ENCODE data around the gene UCN3. TPM values are rescaled to one million over a fixed set of nuclear protein-coding genes. Genes with fewer than 3 reads are reported as not detected.

UCN3 gene
- polyA plus RNA-seq, 2 of the 4 experiments (the other 2 are of a cell fraction): not detected

- TF ChIP-seq ELK1 (IDR thresholded peaks at IDR 0.05; ENCODE audit: low read depth, low read length): no peak
Observed at GRCh38 chr10:5323446-5323845, 41.3 kb upstream of the UCN3 start (continued).

DNA sequence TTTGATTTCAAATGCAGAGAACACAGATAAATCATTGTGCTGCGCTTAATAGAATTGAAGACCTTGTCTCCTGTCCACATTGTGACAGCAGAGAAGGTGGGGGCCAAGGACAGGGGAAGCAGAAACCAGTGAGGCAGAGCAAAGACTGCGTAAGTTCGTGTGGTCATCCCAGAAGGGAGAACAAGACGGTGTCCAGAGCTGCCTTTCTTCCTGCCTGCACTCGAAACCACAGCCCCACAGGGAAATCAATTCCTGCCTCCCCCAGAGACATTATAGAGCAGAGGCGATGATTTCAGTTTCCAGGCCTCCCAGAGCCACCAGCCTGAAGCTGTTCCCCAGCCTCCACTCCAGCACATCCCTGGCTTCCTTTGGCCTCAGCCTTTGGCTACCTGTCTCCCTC is 39.7 kb upstream of the UCN3 start:
- CTCF ChIA-PET: interaction anchor here (0.5 to 1.0 kb wide), 2 partner anchors 17 to 1151 kb away, joined by 3 to 4 read pairs; no protein-coding TSS in a partner anchor
- Histone ChIP-seq H3K4me2 (no peak overlapping the region), H3K9me3 (peaks cover 13% of the 10 kb centered on the region; the same call in 2 of the 3 replicates), H3K4me1 (no peaks in the 10 kb centered on the region), H3K27ac (no peak overlapping the region; a peak in 1 of 6 replicates), H3K4me3 (no peak overlapping the region)
- TF ChIP-seq NFE2L2 (conservative IDR thresholded peaks at IDR 0.05; ENCODE audit: low read length) (no peak), NPAS2 (CRISPR knock-in tag; IDR thresholded peaks at IDR 0.05; ENCODE audit: borderline replicate concordance) (no peak), MYC (IDR thresholded peaks at IDR 0.05; ENCODE audit: borderline replicate concordance, low read length) (no peak), CTCF (IDR thresholded peaks at IDR 0.05) (no peak), FOXS1 (CRISPR knock-in tag; IDR thresholded peaks at IDR 0.05) (no peak), REST (IDR thresholded peaks at IDR 0.05) (no peak), MAFK (IDR thresholded peaks at IDR 0.05; ENCODE audit: partially characterized antibody) (no peak), HOXB5 (CRISPR knock-in tag; IDR thresholded peaks at IDR 0.05) (no peak), HOXB13 (CRISPR knock-in tag; IDR thresholded peaks at IDR 0.05; ENCODE audit: low read depth) (no peak), EHF (CRISPR knock-in tag; IDR thresholded peaks at IDR 0.05) (no peak), TP53 (CRISPR knock-in tag; IDR thresholded peaks at IDR 0.05) (no peak), HES2 (IDR thresholded peaks at IDR 0.05) (no peak), POLR2AphosphoS2 (conservative IDR thresholded peaks at IDR 0.05; ENCODE audit: low read length) (no peak)
- no peak for ATAC-seq
- POLR2A ChIA-PET: no interaction called here
- WGBS (ENCODE audit: missing lambda C conversion rate): 87% methylated on average over 6 of the region's 6 CpGs
- no peak for DNase-seq (ENCODE audit: low read depth in 1 of 2, low spot score in 1 of 2)
- FAIRE-seq: no peak

GRCh38 chr10:5334196-5334880 is 30.4 kb upstream of the UCN3 start:
- ChIA-PET CTCF (interaction anchor here (0.7 to 1.1 kb wide), 4 partner anchors 9 to 289 kb away, joined by 3 to 4 read pairs (median 3); no protein-coding TSS in a partner anchor), POLR2A (no interaction called here)
- H3K4me1 ChIP-seq: no peaks in the 10 kb centered on the region
- DNase-seq (ENCODE audit: low read depth in 1 of 2, low spot score in 1 of 2) (no peak), ATAC-seq (no peak), FAIRE-seq (no peak)
- no peak overlapping the region for H3K4me2 ChIP-seq
- no peaks in the 10 kb centered on the region for H3K9me3 ChIP-seq
- WGBS (ENCODE audit: missing lambda C conversion rate): 72% methylated on average over 5 of the region's 5 CpGs
- H3K27ac ChIP-seq: no peak overlapping the region
- no peak overlapping the region for H3K4me3 ChIP-seq
- TF ChIP-seq EHMT2 (IDR thresholded peaks at IDR 0.05; ENCODE audit: low read depth): no peak
- TF ChIP-seq FOSB (CRISPR knock-in tag; IDR thresholded peaks at IDR 0.05): no peak
- no peak for TF ChIP-seq ELK1 (IDR thresholded peaks at IDR 0.05; ENCODE audit: low read depth, low read length)
- TF ChIP-seq TFCP2L1 (CRISPR knock-in tag; IDR thresholded peaks at IDR 0.05): no peak
- no peak for TF ChIP-seq SMC3 (IDR thresholded peaks at IDR 0.05)
- TF ChIP-seq PHF8 (IDR thresholded peaks at IDR 0.05; ENCODE audit: borderline replicate concordance, low read depth): no peak
- no peak for TF ChIP-seq HDAC2 (IDR thresholded peaks at IDR 0.05)
- no peak for TF ChIP-seq CEBPB (IDR thresholded peaks at IDR 0.05)
- TF ChIP-seq NFE2L2 (conservative IDR thresholded peaks at IDR 0.05; ENCODE audit: low read length): no peak
- TF ChIP-seq EP300 (IDR thresholded peaks at IDR 0.05): no peak
- TF ChIP-seq HEYL (CRISPR knock-in tag; IDR thresholded peaks at IDR 0.05): no peak
- TF ChIP-seq KDM1A (IDR thresholded peaks at IDR 0.05; ENCODE audit: low read depth): no peak
- TF ChIP-seq HOXA7 (CRISPR knock-in tag; IDR thresholded peaks at IDR 0.05): no peak
